H9 (cell line): Measurements from ENCODE around the gene DHH. TPM values are rescaled to one million over a fixed set of nuclear protein-coding genes. Genes with fewer than 3 reads are reported as not detected.

ENCODE experiments used
- DNase-seq: peaks from one replicate; pipeline ENCODE4 v3.0.0-alpha.2; 2017
- H2AFZ ChIP-seq: one replicate; pipeline ENCODE4 v1.6.1; 2013; ENCODE audit warnings: mild to moderate bottlenecking, low read length, control low read depth, moderate library complexity
- H2AK5ac ChIP-seq: 2 replicates; pipeline ENCODE4 v1.6.1; 2013; ENCODE audit warnings: low read length, control low read depth, mixed read lengths; ENCODE audit not compliant: insufficient read length
- H2BK120ac ChIP-seq: one replicate; pipeline ENCODE4 v1.6.1; 2013; ENCODE audit warnings: low read depth, mild to moderate bottlenecking, low read length, control low read depth, inconsistent platforms; ENCODE audit not compliant: poor library complexity, severe bottlenecking
- H2BK12ac ChIP-seq: 2 replicates; pipeline ENCODE4 v1.6.1; 2013; ENCODE audit warnings: low read length, control low read depth, mixed read lengths, low read depth; ENCODE audit not compliant: insufficient read length
- H2BK15ac ChIP-seq: 2 replicates; pipeline ENCODE4 v1.6.1; 2013; ENCODE audit warnings: low read depth, low read length, control low read depth
- H2BK20ac ChIP-seq: one replicate; pipeline ENCODE4 v1.6.1; 2013; ENCODE audit warnings: low read depth, mild to moderate bottlenecking, low read length, control low read depth, inconsistent platforms; ENCODE audit not compliant: poor library complexity, severe bottlenecking
- H2BK5ac ChIP-seq: 2 replicates; pipeline ENCODE4 v1.6.1; 2013; ENCODE audit warnings: low read length, control low read depth, mixed read lengths; ENCODE audit not compliant: insufficient read length
- H3K14ac ChIP-seq: 2 replicates; pipeline ENCODE4 v1.6.1; 2013; ENCODE audit warnings: low read length, control low read depth; ENCODE audit not compliant: insufficient read depth
- H3K18ac ChIP-seq: 2 replicates; pipeline ENCODE4 v1.6.1; 2013; ENCODE audit warnings: low read depth, mild to moderate bottlenecking, mixed read lengths, low read length, control low read depth; ENCODE audit not compliant: insufficient read length
- H3K23ac ChIP-seq: 2 replicates; pipeline ENCODE4 v1.6.1; 2013; ENCODE audit warnings: low read length, control low read depth, mixed read lengths, low read depth; ENCODE audit not compliant: insufficient read length
- H3K23me2 ChIP-seq: 2 replicates; pipeline ENCODE4 v1.6.1; 2013; ENCODE audit warnings: low read depth, mild to moderate bottlenecking, mixed read lengths, low read length, control low read depth; ENCODE audit not compliant: insufficient read length, poor library complexity, severe bottlenecking
- H3K27ac ChIP-seq: 2 replicates; pipeline ENCODE4 v1.5.1; 2013; ENCODE audit warnings: low read length, control low read depth, mixed read lengths, low read depth; ENCODE audit not compliant: insufficient read length
- H3K27me3 ChIP-seq: 2 replicates; pipeline ENCODE4 v1.6.1; 2013; ENCODE audit warnings: low read length, control low read depth, inconsistent platforms; ENCODE audit not compliant: insufficient read depth
- H3K4ac ChIP-seq: 2 replicates; pipeline ENCODE4 v1.6.1; 2013; ENCODE audit warnings: low read depth, mild to moderate bottlenecking, control low read depth, inconsistent platforms, low read length, moderate library complexity
- H3K4me1 ChIP-seq: 2 replicates; pipeline ENCODE4 v1.6.1; 2013; ENCODE audit warnings: low read length, control low read depth, inconsistent platforms; ENCODE audit not compliant: insufficient read depth
- H3K4me2 ChIP-seq: 2 replicates; pipeline ENCODE4 v1.6.1; 2013; ENCODE audit warnings: low read length, control low read depth, mixed read lengths; ENCODE audit not compliant: insufficient read length, insufficient read depth
- H3K56ac ChIP-seq: 2 replicates; pipeline ENCODE4 v1.6.1; 2013; ENCODE audit warnings: low read depth, mild to moderate bottlenecking, mixed read lengths, low read length, control low read depth; ENCODE audit not compliant: insufficient read length
- H3K79me1 ChIP-seq: 2 replicates; pipeline ENCODE4 v1.6.1; 2013; ENCODE audit warnings: low read depth, mild to moderate bottlenecking, moderate library complexity, low read length, control low read depth, inconsistent platforms; ENCODE audit not compliant: insufficient read depth, poor library complexity, severe bottlenecking
- H3K79me2 ChIP-seq: 2 replicates; pipeline ENCODE4 v1.6.1; 2013; ENCODE audit warnings: low read length, control low read depth, inconsistent platforms; ENCODE audit not compliant: insufficient read depth
- H3K9ac ChIP-seq: 2 replicates; pipeline ENCODE4 v1.6.1; 2013; ENCODE audit warnings: low read length, control low read depth, mixed read lengths; ENCODE audit not compliant: insufficient read length; ENCODE audit errors: extremely low read depth
- H3K9me3 ChIP-seq: one replicate; pipeline ENCODE4 v1.6.1; 2013; ENCODE audit warnings: low read depth, low read length, inconsistent platforms; ENCODE audit not compliant: control insufficient read depth
- H3T11ph ChIP-seq: one replicate; pipeline ENCODE4 v1.6.1; 2013; ENCODE audit warnings: mild to moderate bottlenecking, low read length, control low read depth, inconsistent platforms
- H4K20me1 ChIP-seq: one replicate; pipeline ENCODE4 v1.6.1; 2013; ENCODE audit not compliant: control insufficient read depth, insufficient read length, insufficient read depth
- H4K5ac ChIP-seq: 2 replicates; pipeline ENCODE4 v1.6.1; 2013; ENCODE audit warnings: low read depth, mild to moderate bottlenecking, mixed read lengths, low read length, control low read depth; ENCODE audit not compliant: insufficient read length
- H4K8ac ChIP-seq: replicated peaks from 2 replicates; pipeline ENCODE4 v1.6.1; 2013; ENCODE audit warnings: low read length, control low read depth, mixed read lengths, low read depth; ENCODE audit not compliant: insufficient read length
- H4K91ac ChIP-seq: 2 replicates; pipeline ENCODE4 v1.6.1; 2013; ENCODE audit warnings: low read depth, mild to moderate bottlenecking, moderate library complexity, mixed read lengths, low read length, control low read depth; ENCODE audit not compliant: insufficient read length
- H3K27ac Mint-ChIP-seq, 3 experiments: 2 replicates in 2 of 3; 3 replicates in 1 of 3; pipeline ENCODE4 v1.8.0; 2020 to 2021; ENCODE audit warnings: mixed read lengths in 3 of 3, mild to moderate bottlenecking in 1 of 3, moderate library complexity in 1 of 3
- H3K27me3 Mint-ChIP-seq: 2 replicates; pipeline ENCODE4 v1.8.0; 2021; ENCODE audit warnings: low read depth, mild to moderate bottlenecking, moderate library complexity, mixed read lengths
- H3K36me3 Mint-ChIP-seq, 3 experiments: 2 replicates in 2 of 3; 3 replicates in 1 of 3; pipeline ENCODE4 v1.8.0; 2020 to 2021; ENCODE audit warnings: low read depth in 3 of 3, mixed read lengths in 3 of 3; ENCODE audit not compliant: insufficient read depth in 1 of 3
- H3K4me1 Mint-ChIP-seq, 2 experiments: 2 replicates each; pipeline ENCODE4 v1.8.0; 2020; ENCODE audit warnings: mixed read lengths in 2 of 2
- H3K4me3 Mint-ChIP-seq, 2 experiments: 2 replicates in 1 of 2; 3 replicates in 1 of 2; pipeline ENCODE4 v1.8.0; 2020 to 2021; ENCODE audit warnings: mild to moderate bottlenecking in 2 of 2, mixed read lengths in 2 of 2, moderate library complexity in 1 of 2
- H3K9me3 Mint-ChIP-seq, 2 experiments: 2 replicates in 1 of 2; 3 replicates in 1 of 2; pipeline ENCODE4 v1.8.0; 2020; ENCODE audit warnings: mild to moderate bottlenecking in 2 of 2, mixed read lengths in 2 of 2, moderate library complexity in 1 of 2
- WGBS: extraction: QIAGEN DNeasy Blood & Tissue Kit; methylation state at CpG from one replicate; pipeline ENCODE4 v1.1.7; 2013; ENCODE audit warnings: missing lambda C conversion rate, low lambda C conversion rate, mixed read lengths; ENCODE audit not compliant: insufficient read length; ENCODE audit errors: extremely low coverage; 5-methylcytosine and 5-hydroxymethylcytosine counted together
- total RNA-seq: library from RNA; stranded (reverse); gene quantifications from 2 replicates; pipeline ENCODE4 v1.2.1, GENCODE V29; 2021
- TF ChIP-seq, protein P1 (sequence below): fragments of 200-600 bp; sonication (generic); conservative IDR thresholded peaks from 3 replicates; pipeline ENCODE4 v1.8.0; 2021; ENCODE audit warnings: antibody characterized with exemption, mild to moderate bottlenecking

Gene DHH
- total RNA-seq, 1 experiment from 2014 or later = 0.20 TPM

DNA sequence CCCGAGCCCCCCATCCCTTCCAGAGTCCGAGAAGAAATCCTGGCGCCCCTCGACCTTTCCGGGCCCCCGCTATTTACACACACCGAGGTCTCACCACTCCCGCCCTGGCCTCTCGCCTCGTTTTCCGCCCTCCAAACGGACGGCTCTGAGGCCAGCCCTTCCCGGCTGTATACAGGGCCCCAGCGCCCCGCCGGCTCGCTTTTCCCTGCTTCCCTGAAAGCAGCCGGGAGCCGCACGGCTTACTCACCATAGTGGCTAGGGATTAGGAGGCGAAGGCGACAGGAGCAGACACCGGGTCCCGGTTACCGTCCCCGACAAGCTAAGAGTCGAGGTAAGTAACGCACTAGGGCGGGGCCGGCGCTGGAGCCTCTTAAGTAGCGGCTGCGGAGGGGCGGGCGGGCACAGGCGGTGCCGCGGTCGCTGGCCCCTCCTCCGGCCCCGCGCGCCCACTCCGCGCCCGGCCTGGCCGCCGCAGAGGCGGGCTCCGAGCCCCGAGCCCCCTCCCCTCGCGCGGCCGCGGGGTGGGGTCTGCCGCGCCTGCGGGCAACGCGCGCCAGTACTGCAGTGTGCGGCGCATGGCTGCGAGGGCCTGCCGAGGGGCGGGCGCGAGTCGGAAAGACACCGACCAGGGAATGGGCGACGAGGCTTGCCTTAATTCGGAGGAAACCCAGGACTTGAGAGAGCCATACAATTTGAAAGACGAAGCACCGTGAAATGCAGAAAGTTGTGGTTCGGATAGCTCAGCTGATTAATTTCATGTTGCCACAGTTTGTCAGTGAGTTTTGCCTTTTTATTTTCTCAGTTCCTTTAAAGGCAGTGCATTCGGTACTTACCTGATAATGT is 36.7 kb upstream of the DHH start, which contains the start of gene TUBA1B:
TSS of gene TUBA1B (minus strand) at position 345 of the 843 bp plus-strand sequence. CDS start at position 250, 95 bp downstream.
- no peaks in the 10 kb centered on the region for H4K20me1 ChIP-seq
- H4K8ac ChIP-seq = no peak within 1 kb of the TSS
- peak within 1 kb of the TSS; percentile 50; the same call in 1 of the 2 replicates for H3K4ac ChIP-seq
- peaks cover 8% of the 10 kb centered on the region for H3K23me2 ChIP-seq
- peaks cover 3% of the 10 kb centered on the region for H3K79me1 ChIP-seq
- peak within 1 kb of the TSS; percentile 96 for H3K14ac ChIP-seq
- Mint-ChIP-seq H3K27ac (peak within 1 kb of the TSS; percentile 98 to 99 (median 99)), H3K36me3 (peaks cover 33 to 46% (median 45%) of the 10 kb centered on the region in 3 experiments), H3K4me1 (peaks cover 15 to 24% of the 10 kb centered on the region in 2 experiments), H3K27me3 (no peaks in the 10 kb centered on the region; the same call in 1 of the 2 replicates), H3K9me3 (0 out of 5 replicates have a peak, but pooled peaks cover 0 to 3% of the 10 kb centered on the region in 2 experiments), H3K4me3 (peak within 1 kb of the TSS; percentile 94)
- no peak within 1 kb of the TSS for H4K5ac ChIP-seq
- no peak within 1 kb of the TSS for H3K56ac ChIP-seq
- no peak within 1 kb of the TSS for H2AFZ ChIP-seq
- peak; percentile 93 for DNase-seq
- H3K9ac ChIP-seq = peak within 1 kb of the TSS; percentile 79
- peaks cover 2% of the 10 kb centered on the region; the same call in 1 of the 2 replicates for H3K4me1 ChIP-seq
- H3K9me3 ChIP-seq = no peaks in the 10 kb centered on the region
- WGBS = no CpG with 5 or more reads among the region's 79 CpGs
- no peak within 1 kb of the TSS for H2BK5ac ChIP-seq
- H4K91ac ChIP-seq = no peak within 1 kb of the TSS
- H3K23ac ChIP-seq = no peak within 1 kb of the TSS
- no peak within 1 kb of the TSS for H2AK5ac ChIP-seq
- no peak within 1 kb of the TSS for H2BK12ac ChIP-seq
- peak within 1 kb of the TSS; percentile 83 for H3K18ac ChIP-seq
- H3K4me2 ChIP-seq = peak within 1 kb of the TSS; percentile 72
- H3K79me2 ChIP-seq = no peaks in the 10 kb centered on the region; the same call in 1 of the 2 replicates
- no peak within 1 kb of the TSS for H3T11ph ChIP-seq
- no peaks in the 10 kb centered on the region for H3K27me3 ChIP-seq
- no peak within 1 kb of the TSS for H2BK20ac ChIP-seq
- no peak within 1 kb of the TSS for H2BK15ac ChIP-seq
- TF ChIP-seq, protein P1, sequence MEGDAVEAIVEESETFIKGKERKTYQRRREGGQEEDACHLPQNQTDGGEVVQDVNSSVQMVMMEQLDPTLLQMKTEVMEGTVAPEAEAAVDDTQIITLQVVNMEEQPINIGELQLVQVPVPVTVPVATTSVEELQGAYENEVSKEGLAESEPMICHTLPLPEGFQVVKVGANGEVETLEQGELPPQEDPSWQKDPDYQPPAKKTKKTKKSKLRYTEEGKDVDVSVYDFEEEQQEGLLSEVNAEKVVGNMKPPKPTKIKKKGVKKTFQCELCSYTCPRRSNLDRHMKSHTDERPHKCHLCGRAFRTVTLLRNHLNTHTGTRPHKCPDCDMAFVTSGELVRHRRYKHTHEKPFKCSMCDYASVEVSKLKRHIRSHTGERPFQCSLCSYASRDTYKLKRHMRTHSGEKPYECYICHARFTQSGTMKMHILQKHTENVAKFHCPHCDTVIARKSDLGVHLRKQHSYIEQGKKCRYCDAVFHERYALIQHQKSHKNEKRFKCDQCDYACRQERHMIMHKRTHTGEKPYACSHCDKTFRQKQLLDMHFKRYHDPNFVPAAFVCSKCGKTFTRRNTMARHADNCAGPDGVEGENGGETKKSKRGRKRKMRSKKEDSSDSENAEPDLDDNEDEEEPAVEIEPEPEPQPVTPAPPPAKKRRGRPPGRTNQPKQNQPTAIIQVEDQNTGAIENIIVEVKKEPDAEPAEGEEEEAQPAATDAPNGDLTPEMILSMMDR = no peak
- H2BK120ac ChIP-seq = no peak within 1 kb of the TSS
- peak within 1 kb of the TSS; percentile 77 for H3K27ac ChIP-seq
